ENCODE measurements around the gene HBS1L.

GRCh38 chr6:135097172-135097571 is 42.5 kb upstream of the HBS1L start:
- TF ChIP-seq CTCF (conservative IDR thresholded peaks at IDR 0.05; ENCODE audit: low read length) = no peak
- TF ChIP-seq EZH2phosphoT487 (IDR thresholded peaks at IDR 0.05; ENCODE audit: borderline replicate concordance, low read depth, low read length) = no peak
